Measurements from ENCODE around the gene DCC.

Gene DCC

GRCh38 chr18:52387175-52387574, 47.2 kb downstream of the DCC start:
- Histone ChIP-seq H3K36me3 (ENCODE audit: insufficient read depth, low read length) (no peaks in the 10 kb centered on the region), H3K4me1 (ENCODE audit: control insufficient read depth, insufficient read depth, low read length, unreplicated experiment) (no peaks in the 10 kb centered on the region), H3K4me3 (ENCODE audit: low read depth, low read length) (no peak overlapping the region), H3K79me2 (ENCODE audit: control insufficient read depth, insufficient read depth, low read length, unreplicated experiment) (no peaks in the 10 kb centered on the region), H2AFZ (ENCODE audit: low read length, unreplicated experiment) (no peak overlapping the region), H3K27ac (ENCODE audit: low read depth, low read length) (no peak overlapping the region), H3K27me3 (ENCODE audit: insufficient read depth, low read length) (no peaks in the 10 kb centered on the region)

GRCh38 chr18:52391810-52392559, 52.0 kb downstream of the DCC start:
- H2AFZ ChIP-seq (ENCODE audit: low read length, unreplicated experiment), result no peak overlapping the region
- H3K4me1 ChIP-seq (ENCODE audit: control insufficient read depth, insufficient read depth, low read length, unreplicated experiment), result no peaks in the 10 kb centered on the region
- no peaks in the 10 kb centered on the region for H3K36me3 ChIP-seq (ENCODE audit: insufficient read depth, low read length)
- no peak overlapping the region for H3K27ac ChIP-seq (ENCODE audit: low read depth, low read length)
- no peaks in the 10 kb centered on the region for H3K79me2 ChIP-seq (ENCODE audit: control insufficient read depth, insufficient read depth, low read length, unreplicated experiment)
- H3K4me3 ChIP-seq (ENCODE audit: low read depth, low read length), result no peak overlapping the region
- H3K27me3 ChIP-seq (ENCODE audit: insufficient read depth, low read length), result no peaks in the 10 kb centered on the region

GRCh38 chr18:52394602-52395001, 54.6 kb downstream of the DCC start:
- Histone ChIP-seq H3K4me1 (ENCODE audit: control insufficient read depth, insufficient read depth, low read length, unreplicated experiment) (no peaks in the 10 kb centered on the region), H3K79me2 (ENCODE audit: control insufficient read depth, insufficient read depth, low read length, unreplicated experiment) (no peaks in the 10 kb centered on the region), H3K27ac (ENCODE audit: low read depth, low read length) (no peak overlapping the region), H3K4me3 (ENCODE audit: low read depth, low read length) (no peak overlapping the region), H3K36me3 (ENCODE audit: insufficient read depth, low read length) (no peaks in the 10 kb centered on the region), H3K27me3 (ENCODE audit: insufficient read depth, low read length) (no peaks in the 10 kb centered on the region), H2AFZ (ENCODE audit: low read length, unreplicated experiment) (no peak overlapping the region)

- H2AFZ ChIP-seq (ENCODE audit: low read length, unreplicated experiment), result no peak overlapping the region
- H3K79me2 ChIP-seq (ENCODE audit: control insufficient read depth, insufficient read depth, low read length, unreplicated experiment), result no peaks in the 10 kb centered on the region
- H3K27me3 ChIP-seq (ENCODE audit: insufficient read depth, low read length), result no peaks in the 10 kb centered on the region
- H3K4me1 ChIP-seq (ENCODE audit: control insufficient read depth, insufficient read depth, low read length, unreplicated experiment), result no peaks in the 10 kb centered on the region
- H3K36me3 ChIP-seq (ENCODE audit: insufficient read depth, low read length), result no peaks in the 10 kb centered on the region
- no peak overlapping the region for H3K4me3 ChIP-seq (ENCODE audit: low read depth, low read length)
- H3K27ac ChIP-seq (ENCODE audit: low read depth, low read length), result no peak overlapping the region
These were observed 55.3 kb downstream of the DCC start for GRCh38 chr18:52395146-52395852.

- Histone ChIP-seq H3K36me3 (ENCODE audit: insufficient read depth, low read length) (no peaks in the 10 kb centered on the region), H3K27ac (ENCODE audit: low read depth, low read length) (no peak overlapping the region), H2AFZ (ENCODE audit: low read length, unreplicated experiment) (no peak overlapping the region)
These were observed 61.2 kb downstream of the DCC start for GRCh38 chr18:52401236-52401635.

GRCh38 chr18:52402814-52403213, 62.8 kb downstream of the DCC start:
- Histone ChIP-seq H3K36me3 (ENCODE audit: insufficient read depth, low read length) (no peaks in the 10 kb centered on the region), H2AFZ (ENCODE audit: low read length, unreplicated experiment) (no peak overlapping the region), H3K4me3 (ENCODE audit: low read depth, low read length) (no peak overlapping the region), H3K4me1 (ENCODE audit: control insufficient read depth, insufficient read depth, low read length, unreplicated experiment) (no peaks in the 10 kb centered on the region), H3K27ac (ENCODE audit: low read depth, low read length) (no peak overlapping the region), H3K79me2 (ENCODE audit: control insufficient read depth, insufficient read depth, low read length, unreplicated experiment) (no peaks in the 10 kb centered on the region), H3K27me3 (ENCODE audit: insufficient read depth, low read length) (no peaks in the 10 kb centered on the region)

More at GRCh38 chr18:52401236-52401635, 61.2 kb downstream of the DCC start:
- no peaks in the 10 kb centered on the region for H3K79me2 ChIP-seq (ENCODE audit: control insufficient read depth, insufficient read depth, low read length, unreplicated experiment)
- H3K4me1 ChIP-seq (ENCODE audit: control insufficient read depth, insufficient read depth, low read length, unreplicated experiment), result no peaks in the 10 kb centered on the region
- H3K27me3 ChIP-seq (ENCODE audit: insufficient read depth, low read length), result no peaks in the 10 kb centered on the region
- no peak overlapping the region for H3K4me3 ChIP-seq (ENCODE audit: low read depth, low read length)

GRCh38 chr18:52403291-52404021, 63.5 kb downstream of the DCC start:
- Histone ChIP-seq H3K4me3 (ENCODE audit: low read depth, low read length) (no peak overlapping the region), H3K36me3 (ENCODE audit: insufficient read depth, low read length) (no peaks in the 10 kb centered on the region), H3K79me2 (ENCODE audit: control insufficient read depth, insufficient read depth, low read length, unreplicated experiment) (no peaks in the 10 kb centered on the region), H3K27ac (ENCODE audit: low read depth, low read length) (no peak overlapping the region), H3K27me3 (ENCODE audit: insufficient read depth, low read length) (no peaks in the 10 kb centered on the region), H3K4me1 (ENCODE audit: control insufficient read depth, insufficient read depth, low read length, unreplicated experiment) (no peaks in the 10 kb centered on the region), H2AFZ (ENCODE audit: low read length, unreplicated experiment) (no peak overlapping the region)

- Histone ChIP-seq H3K27me3 (ENCODE audit: insufficient read depth, low read length) (no peaks in the 10 kb centered on the region), H2AFZ (ENCODE audit: low read length, unreplicated experiment) (no peak overlapping the region), H3K4me3 (ENCODE audit: low read depth, low read length) (no peak overlapping the region), H3K36me3 (ENCODE audit: insufficient read depth, low read length) (no peaks in the 10 kb centered on the region), H3K4me1 (ENCODE audit: control insufficient read depth, insufficient read depth, low read length, unreplicated experiment) (no peaks in the 10 kb centered on the region), H3K79me2 (ENCODE audit: control insufficient read depth, insufficient read depth, low read length, unreplicated experiment) (no peaks in the 10 kb centered on the region), H3K27ac (ENCODE audit: low read depth, low read length) (no peak overlapping the region)
These were observed 68.9 kb downstream of the DCC start for GRCh38 chr18:52408800-52409302.

GRCh38 chr18:52409727-52410126, 69.7 kb downstream of the DCC start:
- no peaks in the 10 kb centered on the region for H3K27me3 ChIP-seq (ENCODE audit: insufficient read depth, low read length)
- no peaks in the 10 kb centered on the region for H3K36me3 ChIP-seq (ENCODE audit: insufficient read depth, low read length)
- H3K27ac ChIP-seq (ENCODE audit: low read depth, low read length), result no peak overlapping the region
- H3K79me2 ChIP-seq (ENCODE audit: control insufficient read depth, insufficient read depth, low read length, unreplicated experiment), result no peaks in the 10 kb centered on the region
- no peak overlapping the region for H3K4me3 ChIP-seq (ENCODE audit: low read depth, low read length)
- no peaks in the 10 kb centered on the region for H3K4me1 ChIP-seq (ENCODE audit: control insufficient read depth, insufficient read depth, low read length, unreplicated experiment)
- no peak overlapping the region for H2AFZ ChIP-seq (ENCODE audit: low read length, unreplicated experiment)

GRCh38 chr18:52415131-52415530, 75.1 kb downstream of the DCC start:
- Histone ChIP-seq H3K4me1 (ENCODE audit: control insufficient read depth, insufficient read depth, low read length, unreplicated experiment) (no peaks in the 10 kb centered on the region), H3K27me3 (ENCODE audit: insufficient read depth, low read length) (no peaks in the 10 kb centered on the region), H3K27ac (ENCODE audit: low read depth, low read length) (no peak overlapping the region), H3K79me2 (ENCODE audit: control insufficient read depth, insufficient read depth, low read length, unreplicated experiment) (no peaks in the 10 kb centered on the region), H2AFZ (ENCODE audit: low read length, unreplicated experiment) (no peak overlapping the region), H3K36me3 (ENCODE audit: insufficient read depth, low read length) (no peaks in the 10 kb centered on the region), H3K4me3 (ENCODE audit: low read depth, low read length) (no peak overlapping the region)

Measured in ACC112 (cell line).